K562 (cell line): ENCODE results near the gene GLIS2. TPM values are rescaled to one million over a fixed set of nuclear protein-coding genes. Genes with fewer than 3 reads are reported as not detected.

Source experiments
- ESRRB ChIP-seq: fragments of 250-450 bp; sonication (Bioruptor Pico); IDR thresholded peaks from 2 replicates; pipeline ENCODE4 v1.5.0; 2020; ENCODE audit warnings: mild to moderate bottlenecking, moderate library complexity, borderline replicate concordance
- HDGF ChIP-seq: fragments of 450-650 bp; IDR thresholded peaks from 2 replicates; pipeline ENCODE4 v1.6.1; 2016
- HNRNPK ChIP-seq: fragments of 200-400 bp; formaldehyde crosslinking; IDR thresholded peaks from one replicate; pipeline ENCODE4 v1.6.1; 2018; ENCODE audit warnings: mild to moderate bottlenecking, low read depth, low read length; ENCODE audit not compliant: poor library complexity, severe bottlenecking
- MECOM ChIP-seq: fragments of 250-450 bp; sonication (Bioruptor Pico); IDR thresholded peaks from 2 replicates; pipeline ENCODE4 v1.8.0; 2022; ENCODE audit warnings: inconsistent platforms
- MED1 ChIP-seq: sonication (generic); formaldehyde crosslinking; IDR thresholded peaks from 2 replicates; pipeline ENCODE4 v1.8.1; 2023; ENCODE audit warnings: missing genetic modification reagents, borderline replicate concordance
- PYGO2 ChIP-seq: fragments of 450-650 bp; IDR thresholded peaks from 2 replicates; pipeline ENCODE4 v1.6.1; 2016; ENCODE audit warnings: mild to moderate bottlenecking, missing genetic modification characterization, moderate library complexity, missing compliant biosample characterization
- RB1 ChIP-seq: fragments of 450-650 bp; IDR thresholded peaks from 2 replicates; pipeline ENCODE4 v1.6.1; 2017; ENCODE audit warnings: low read depth, mild to moderate bottlenecking
- RFX7 ChIP-seq: fragments of 250-450 bp; sonication (Bioruptor Pico); IDR thresholded peaks from 2 replicates; pipeline ENCODE4 v1.5.1; 2021; ENCODE audit warnings: mild to moderate bottlenecking
- SMARCC2 ChIP-seq: fragments of 450-650 bp; IDR thresholded peaks from 2 replicates; pipeline ENCODE4 v1.6.1; 2017; ENCODE audit warnings: antibody characterized with exemption, moderate library complexity, mild to moderate bottlenecking, low read depth
- SOX6 ChIP-seq: fragments of 450-650 bp; IDR thresholded peaks from 2 replicates; pipeline ENCODE4 v1.6.1; 2014; ENCODE audit warnings: mild to moderate bottlenecking
- TBL1XR1 ChIP-seq, 2 experiments: IDR thresholded peaks; 2 replicates each; pipeline ENCODE4 v1.6.1; 2012; ENCODE audit warnings: improper control_type of control experiment in 2 of 2, low read length in 2 of 2, mild to moderate bottlenecking in 1 of 2
- ZBTB5 ChIP-seq: fragments of 450-650 bp; IDR thresholded peaks from 2 replicates; pipeline ENCODE4 v1.6.1; 2017; ENCODE audit warnings: antibody characterized with exemption
- ZNF197 ChIP-seq: fragments of 200-800 bp; sonication (Bioruptor generic); IDR thresholded peaks from 2 replicates; pipeline ENCODE4 v1.6.1; 2016; ENCODE audit warnings: low read depth, missing genetic modification characterization, missing compliant biosample characterization
- ZNF263 ChIP-seq: sonication (generic); formaldehyde crosslinking; IDR thresholded peaks from 2 replicates; pipeline ENCODE4 v1.8.0; 2022; ENCODE audit warnings: mild to moderate bottlenecking, missing genetic modification reagents, borderline replicate concordance
- ZNF274 ChIP-seq: IDR thresholded peaks from 2 replicates; pipeline ENCODE4 v1.6.1; 2011; ENCODE audit warnings: low read depth, mild to moderate bottlenecking, low read length, moderate library complexity, borderline replicate concordance
- polyA plus RNA-seq, 8 experiments: library from polyadenylated mRNA; depleted of rRNA in 4 of 8; stranded (reverse) in 5 of 8; unstranded in 3 of 8; fragments of >200 nt; fragmentation: Nextera tagmentation in 2 of 8; fragmentation: Illumina TruSeq in 1 of 8; extraction: Ambion mirVana in 2 of 8; extraction: Trizol in 1 of 8; gene quantifications; 2 replicates each; pipeline versions ENCODE4 v1.2.1 to v1.2.3, GENCODE V29; 2011 to 2014; ENCODE audit warnings: inconsistent platforms in 1 of 8, missing spikeins in 1 of 8
- total RNA-seq, 7 experiments: library from RNA; depleted of rRNA in 6 of 7; stranded (reverse); fragments of >200 nt in 6 of 7; fragmentation: Illumina TruSeq in 2 of 7; extraction: Trizol in 2 of 7; gene quantifications; 2 replicates each; pipeline versions ENCODE4 v1.2.1 to v1.2.3, GENCODE V29; 2011 to 2021; ENCODE audit warnings: low replicate concordance in 1 of 7
- TF ChIP-seq, protein P1 (sequence below), 2 experiments: fragments of 450-650 bp in 1 of 2; sonication (generic) in 1 of 2; formaldehyde crosslinking in 1 of 2; IDR thresholded peaks in 1 of 2; conservative IDR thresholded peaks in 1 of 2; 2 replicates each; pipeline versions ENCODE4 v1.6.1 to v1.8.1; 2016 to 2023; ENCODE audit warnings: mild to moderate bottlenecking in 2 of 2, moderate library complexity in 2 of 2, inconsistent platforms in 1 of 2, missing genetic modification reagents in 1 of 2
- TF ChIP-seq, protein P2 (sequence below): fragments of 250-450 bp; sonication (Bioruptor Pico); IDR thresholded peaks from 2 replicates; pipeline ENCODE4 v1.4.0; 2020; ENCODE audit warnings: mild to moderate bottlenecking, moderate library complexity, borderline replicate concordance
- TF ChIP-seq, protein P3 (sequence below): fragments of 200-400 bp; formaldehyde crosslinking; IDR thresholded peaks from 2 replicates; pipeline ENCODE4 v1.6.1; 2017; ENCODE audit warnings: mild to moderate bottlenecking, low read depth, low read length, moderate library complexity

The GLIS2 gene
- total and polyA plus RNA-seq, 9 of the 15 experiments (the other 6 are each of a cell fraction or from before 2014, with no cell fraction given), result 0.10 to 9.0 (median 0.57) TPM

- TF ChIP-seq MECOM (CRISPR knock-in tag), result 0 out of 2 replicates have a peak, but pooled peaks have one; percentile 48
- no peak for TF ChIP-seq ESRRB
- no peak for TF ChIP-seq ZBTB5
- no peak for TF ChIP-seq ZNF263 (CRISPR knock-in tag)
- peak; percentile 65 for TF ChIP-seq RB1
- TF ChIP-seq MED1 (CRISPR knock-in tag), result no peak
- TF ChIP-seq, protein P1, sequence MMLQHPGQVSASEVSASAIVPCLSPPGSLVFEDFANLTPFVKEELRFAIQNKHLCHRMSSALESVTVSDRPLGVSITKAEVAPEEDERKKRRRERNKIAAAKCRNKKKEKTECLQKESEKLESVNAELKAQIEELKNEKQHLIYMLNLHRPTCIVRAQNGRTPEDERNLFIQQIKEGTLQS (IDR thresholded peaks at IDR 0.05), result no peak
- TF ChIP-seq, protein P1 (CRISPR knock-in tag; conservative IDR thresholded peaks at IDR 0.05), result no peak; the same call in 1 of the 2 replicates
- TF ChIP-seq HNRNPK, result no peak
- no peak for TF ChIP-seq TBL1XR1 (IDR thresholded peaks at IDR 0.05; ENCODE audit: low read length in 2 of 2)
- TF ChIP-seq SOX6, result no peak
- no peak for TF ChIP-seq ZNF274
- 0 out of 2 replicates have a peak, but pooled peaks have one; percentile 43 for TF ChIP-seq RFX7
- TF ChIP-seq HDGF, result no peak; the same call in 1 of the 2 replicates
- TF ChIP-seq, protein P2, sequence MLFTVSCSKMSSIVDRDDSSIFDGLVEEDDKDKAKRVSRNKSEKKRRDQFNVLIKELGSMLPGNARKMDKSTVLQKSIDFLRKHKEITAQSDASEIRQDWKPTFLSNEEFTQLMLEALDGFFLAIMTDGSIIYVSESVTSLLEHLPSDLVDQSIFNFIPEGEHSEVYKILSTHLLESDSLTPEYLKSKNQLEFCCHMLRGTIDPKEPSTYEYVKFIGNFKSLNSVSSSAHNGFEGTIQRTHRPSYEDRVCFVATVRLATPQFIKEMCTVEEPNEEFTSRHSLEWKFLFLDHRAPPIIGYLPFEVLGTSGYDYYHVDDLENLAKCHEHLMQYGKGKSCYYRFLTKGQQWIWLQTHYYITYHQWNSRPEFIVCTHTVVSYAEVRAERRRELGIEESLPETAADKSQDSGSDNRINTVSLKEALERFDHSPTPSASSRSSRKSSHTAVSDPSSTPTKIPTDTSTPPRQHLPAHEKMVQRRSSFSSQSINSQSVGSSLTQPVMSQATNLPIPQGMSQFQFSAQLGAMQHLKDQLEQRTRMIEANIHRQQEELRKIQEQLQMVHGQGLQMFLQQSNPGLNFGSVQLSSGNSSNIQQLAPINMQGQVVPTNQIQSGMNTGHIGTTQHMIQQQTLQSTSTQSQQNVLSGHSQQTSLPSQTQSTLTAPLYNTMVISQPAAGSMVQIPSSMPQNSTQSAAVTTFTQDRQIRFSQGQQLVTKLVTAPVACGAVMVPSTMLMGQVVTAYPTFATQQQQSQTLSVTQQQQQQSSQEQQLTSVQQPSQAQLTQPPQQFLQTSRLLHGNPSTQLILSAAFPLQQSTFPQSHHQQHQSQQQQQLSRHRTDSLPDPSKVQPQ (CRISPR knock-in tag), result no peak
- TF ChIP-seq PYGO2 (tag), result no peak
- no peak for TF ChIP-seq SMARCC2
- TF ChIP-seq, protein P3, sequence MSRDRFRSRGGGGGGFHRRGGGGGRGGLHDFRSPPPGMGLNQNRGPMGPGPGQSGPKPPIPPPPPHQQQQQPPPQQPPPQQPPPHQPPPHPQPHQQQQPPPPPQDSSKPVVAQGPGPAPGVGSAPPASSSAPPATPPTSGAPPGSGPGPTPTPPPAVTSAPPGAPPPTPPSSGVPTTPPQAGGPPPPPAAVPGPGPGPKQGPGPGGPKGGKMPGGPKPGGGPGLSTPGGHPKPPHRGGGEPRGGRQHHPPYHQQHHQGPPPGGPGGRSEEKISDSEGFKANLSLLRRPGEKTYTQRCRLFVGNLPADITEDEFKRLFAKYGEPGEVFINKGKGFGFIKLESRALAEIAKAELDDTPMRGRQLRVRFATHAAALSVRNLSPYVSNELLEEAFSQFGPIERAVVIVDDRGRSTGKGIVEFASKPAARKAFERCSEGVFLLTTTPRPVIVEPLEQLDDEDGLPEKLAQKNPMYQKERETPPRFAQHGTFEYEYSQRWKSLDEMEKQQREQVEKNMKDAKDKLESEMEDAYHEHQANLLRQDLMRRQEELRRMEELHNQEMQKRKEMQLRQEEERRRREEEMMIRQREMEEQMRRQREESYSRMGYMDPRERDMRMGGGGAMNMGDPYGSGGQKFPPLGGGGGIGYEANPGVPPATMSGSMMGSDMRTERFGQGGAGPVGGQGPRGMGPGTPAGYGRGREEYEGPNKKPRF, result no peak
- 0 out of 2 replicates have a peak, but pooled peaks have one; percentile 26 for TF ChIP-seq ZNF197
These were observed 44.4 kb upstream of the GLIS2 start (continued) for GRCh38 chr16:4271176-4272113.
